Kidney (tissue), 14 donors: ENCODE data around the gene ITPR1. TPM values are rescaled to one million over a fixed set of nuclear protein-coding genes. Genes with fewer than 3 reads are reported as not detected.

ENCODE experiments used
- DNase-seq, 5 donors: peaks; one replicate each; pipeline ENCODE4 v3.0.0-alpha.2; 2013 to 2020
- FAIRE-seq: peaks from 2 replicates; lab custom pipeline; 2012; peaks lifted over from hg19 to GRCh38; lab: Jason Lieb, UNC
- H3K27ac ChIP-seq, 2 donors: one replicate each; pipeline ENCODE4 v1.7.0; 2013; ENCODE audit warnings: low read depth in 2 of 2, low read length in 2 of 2, inconsistent platforms in 1 of 2
- H3K27me3 ChIP-seq: one replicate; pipeline ENCODE4 v1.7.1; 2013; ENCODE audit warnings: low read length, inconsistent platforms; ENCODE audit not compliant: control insufficient read depth, insufficient read depth
- H3K36me3 ChIP-seq, 3 donors: one replicate each; pipeline versions ENCODE4 v1.7.0 to v1.7.1; 2013; ENCODE audit warnings: low read length in 3 of 3, control low read depth in 1 of 3, inconsistent platforms in 1 of 3; ENCODE audit not compliant: insufficient read depth in 3 of 3, control insufficient read depth in 2 of 3
- H3K4me1 ChIP-seq, 3 donors: one replicate each; pipeline versions ENCODE4 v1.7.0 to v1.7.1; 2013; ENCODE audit warnings: low read length in 3 of 3, inconsistent platforms in 1 of 3, low read depth in 1 of 3; ENCODE audit not compliant: control insufficient read depth in 2 of 3, insufficient read depth in 2 of 3
- H3K4me3 ChIP-seq, 3 donors: one replicate each; pipeline versions ENCODE4 v1.7.0 to v1.8.1; 2013; ENCODE audit warnings: low read length in 3 of 3, control low read depth in 1 of 3, inconsistent platforms in 1 of 3
- H3K9ac ChIP-seq, 3 donors: one replicate each; pipeline versions ENCODE4 v1.7.0 to v1.7.1; 2013; ENCODE audit warnings: low read length in 3 of 3, control low read depth in 1 of 3, inconsistent platforms in 1 of 3
- H3K9me3 ChIP-seq, 3 donors: one replicate each; pipeline versions ENCODE4 v1.7.0 to v1.7.1; 2013; ENCODE audit warnings: low read length in 3 of 3, control low read depth in 1 of 3, inconsistent platforms in 1 of 3; ENCODE audit not compliant: control insufficient read depth in 2 of 3, insufficient read depth in 1 of 3
- CTCF ChIP-seq: IDR thresholded peaks from 3 replicates; pipeline ENCODE4 v1.5.1; 2012; ENCODE audit warnings: mild to moderate bottlenecking, moderate library complexity, borderline replicate concordance; ENCODE audit not compliant: insufficient read depth; ENCODE audit errors: extremely low read depth
- intact Hi-C: fragments of 100-400 bp; cut with DNase I; formaldehyde crosslinking; loops from one replicate; pipeline ENCODE4 v1.11.1; 2022
- polyA plus RNA-seq: library from polyadenylated mRNA; stranded (reverse); fragments of 350-450 nt; fragmentation: Illumina TruSeq; extraction: RNeasy Lipid Tissue Mini Kit (QIAGEN cat#74804); gene quantifications from one replicate; pipeline ENCODE4 v1.2.3, GENCODE V29; 2014; ENCODE audit warnings: low read depth, low replicate concordance; ENCODE audit not compliant: insufficient read depth
- total RNA-seq: library from RNA; stranded (reverse); fragmentation: NEBNext Ultra II Directional; extraction: Animal tissue kit (Norgen Biotek cat#: 25700); gene quantifications from one replicate; pipeline ENCODE4 v1.2.1, GENCODE V29; 2021
- donor health status: control.
- donor health status: control.
- donor health status: control.
- donor health status: control.
- donor health status: control.
- donor health status: DM: yes; HTN: yes; CAD: no.
- donor health status: Normal renal cell carcinoma (clear cell type).

The ITPR1 gene
- total and polyA plus RNA-seq, 2 donors from 2014 or later = 30.2 to 81.2 TPM

- Histone ChIP-seq H3K4me1 (peaks cover 0 to 21% (median 19%) of the 10 kb centered on the region in 3 donors), H3K27me3 (no peaks in the 10 kb centered on the region), H3K9me3 (no peaks in the 10 kb centered on the region), H3K9ac (no peak overlapping the region), H3K27ac (no peak overlapping the region), H3K36me3 (peaks cover 0 to 6% (median 5%) of the 10 kb centered on the region in 3 donors), H3K4me3 (no peak overlapping the region)
- no peak for TF ChIP-seq CTCF
- DNase-seq (no peak), FAIRE-seq (no peak)
- intact Hi-C loops = no loop called here
Measured at GRCh38 chr3:4743371-4743770, 250.2 kb downstream of the ITPR1 start.

GRCh38 chr3:4744405-4745234 lies 251.5 kb downstream of the ITPR1 start:
- H3K4me3 ChIP-seq = no peak overlapping the region
- H3K4me1 ChIP-seq = peaks cover 0 to 33% (median 22%) of the 10 kb centered on the region in 3 donors
- H3K27me3 ChIP-seq = no peaks in the 10 kb centered on the region
- H3K9ac ChIP-seq = no peak overlapping the region
- H3K9me3 ChIP-seq = no peaks in the 10 kb centered on the region
- H3K27ac ChIP-seq = no peak overlapping the region
- TF ChIP-seq CTCF = no peak
- FAIRE-seq (no peak), DNase-seq (no peak)
- H3K36me3 ChIP-seq = peaks cover 0 to 8% (median 5%) of the 10 kb centered on the region in 3 donors
- intact Hi-C loops = no loop called here

- H3K4me1 ChIP-seq = peaks cover 0 to 39% (median 27%) of the 10 kb centered on the region in 3 donors
- intact Hi-C loops = no loop called here
- no peaks in the 10 kb centered on the region for H3K27me3 ChIP-seq
- H3K9me3 ChIP-seq = no peaks in the 10 kb centered on the region
- DNase-seq (peak in 2 of 5 donors; percentile 35 to 62), FAIRE-seq (no peak)
- peak overlapping the region in 1 of 2 donors; percentile 32 for H3K27ac ChIP-seq
- H3K9ac ChIP-seq = no peak overlapping the region
- H3K4me3 ChIP-seq = no peak overlapping the region
- TF ChIP-seq CTCF = no peak
- peaks cover 0 to 8% (median 5%) of the 10 kb centered on the region in 3 donors for H3K36me3 ChIP-seq
Measured at GRCh38 chr3:4745235-4745610, 252.1 kb downstream of the ITPR1 start.
